ENCODE measurements around the gene FOS. TPM values are rescaled to one million over a fixed set of nuclear protein-coding genes. Genes with fewer than 3 reads are reported as not detected.

The FOS gene
- total RNA-seq, 1 donor from 2014 or later, result 2.7 TPM

- no peak for DNase-seq (ENCODE audit: low read depth)
- H3K4me3 ChIP-seq (ENCODE audit: low read depth, low read length), result no peak overlapping the region
- TF ChIP-seq, protein P1, sequence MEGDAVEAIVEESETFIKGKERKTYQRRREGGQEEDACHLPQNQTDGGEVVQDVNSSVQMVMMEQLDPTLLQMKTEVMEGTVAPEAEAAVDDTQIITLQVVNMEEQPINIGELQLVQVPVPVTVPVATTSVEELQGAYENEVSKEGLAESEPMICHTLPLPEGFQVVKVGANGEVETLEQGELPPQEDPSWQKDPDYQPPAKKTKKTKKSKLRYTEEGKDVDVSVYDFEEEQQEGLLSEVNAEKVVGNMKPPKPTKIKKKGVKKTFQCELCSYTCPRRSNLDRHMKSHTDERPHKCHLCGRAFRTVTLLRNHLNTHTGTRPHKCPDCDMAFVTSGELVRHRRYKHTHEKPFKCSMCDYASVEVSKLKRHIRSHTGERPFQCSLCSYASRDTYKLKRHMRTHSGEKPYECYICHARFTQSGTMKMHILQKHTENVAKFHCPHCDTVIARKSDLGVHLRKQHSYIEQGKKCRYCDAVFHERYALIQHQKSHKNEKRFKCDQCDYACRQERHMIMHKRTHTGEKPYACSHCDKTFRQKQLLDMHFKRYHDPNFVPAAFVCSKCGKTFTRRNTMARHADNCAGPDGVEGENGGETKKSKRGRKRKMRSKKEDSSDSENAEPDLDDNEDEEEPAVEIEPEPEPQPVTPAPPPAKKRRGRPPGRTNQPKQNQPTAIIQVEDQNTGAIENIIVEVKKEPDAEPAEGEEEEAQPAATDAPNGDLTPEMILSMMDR (conservative IDR thresholded peaks at IDR 0.05; ENCODE audit: low read depth, low read length), result no peak
Measured at GRCh38 chr14:75268633-75269550, 9.7 kb upstream of the FOS start.

DNA sequence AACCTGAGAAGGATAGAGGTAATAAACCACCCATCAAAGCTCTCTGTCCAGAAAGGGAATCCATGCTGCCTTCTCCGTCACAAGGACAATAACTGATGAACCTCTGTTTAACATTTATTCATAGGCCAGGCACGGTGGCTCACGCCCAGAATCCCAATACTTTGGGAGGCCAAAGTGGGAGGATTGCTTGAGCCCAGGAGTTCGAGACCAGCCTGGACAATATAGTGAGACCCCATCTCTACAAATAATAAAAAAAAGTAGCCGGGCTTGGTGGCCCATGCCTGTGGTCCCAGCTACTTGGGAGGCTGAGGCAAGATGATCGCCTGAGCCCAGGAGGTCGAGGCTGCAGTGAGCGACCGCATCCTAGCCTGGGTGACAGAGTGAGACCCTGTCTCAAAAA is 7.1 kb upstream of the FOS start:
- TF ChIP-seq, protein P1 (conservative IDR thresholded peaks at IDR 0.05; ENCODE audit: low read depth, low read length), result no peak
- no peak overlapping the region for H3K4me3 ChIP-seq (ENCODE audit: low read depth, low read length)
- no peak for DNase-seq (ENCODE audit: low read depth)

DNA sequence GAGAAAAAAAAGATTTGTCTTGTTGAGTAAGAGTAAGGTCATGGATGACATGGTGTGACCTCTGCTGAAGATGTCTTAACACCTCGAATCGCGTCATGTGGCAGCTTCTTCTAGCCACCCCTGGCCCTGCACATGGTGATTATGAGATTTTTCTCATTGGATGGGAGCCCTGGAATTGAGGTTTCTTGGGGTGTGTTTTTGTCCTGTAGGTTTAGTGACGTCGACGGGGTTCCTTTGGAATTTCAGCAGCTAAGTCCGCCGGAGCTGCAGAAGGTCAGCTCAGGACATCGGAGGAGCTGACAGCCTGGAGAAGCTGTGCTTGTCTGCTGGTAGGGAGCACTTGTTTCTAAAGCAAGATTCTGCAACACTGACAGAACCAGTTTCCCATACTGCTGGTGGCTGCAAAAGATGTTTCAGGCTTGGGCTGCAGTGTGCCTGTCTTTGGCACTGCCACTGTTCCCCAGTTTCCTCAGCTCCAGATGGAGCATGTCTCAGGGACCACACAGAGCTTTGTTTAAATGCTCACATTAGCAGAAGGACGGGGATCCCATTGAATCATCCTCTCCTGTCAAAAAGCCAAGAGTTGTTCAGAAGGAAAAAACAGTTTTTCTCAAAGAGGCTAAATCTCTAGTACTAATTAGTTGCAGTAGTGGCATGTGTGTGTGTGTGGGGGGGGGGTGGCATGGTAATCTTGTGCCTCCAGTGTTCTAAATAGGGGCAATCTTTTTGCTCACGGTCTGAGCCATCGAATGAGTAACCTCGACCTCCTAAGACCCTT is 5.2 kb upstream of the FOS start:
- H3K4me3 ChIP-seq (ENCODE audit: low read depth, low read length), result no peak overlapping the region
- TF ChIP-seq, protein P1 (conservative IDR thresholded peaks at IDR 0.05; ENCODE audit: low read depth, low read length), result no peak
- DNase-seq (ENCODE audit: low read depth), result no peak

DNA sequence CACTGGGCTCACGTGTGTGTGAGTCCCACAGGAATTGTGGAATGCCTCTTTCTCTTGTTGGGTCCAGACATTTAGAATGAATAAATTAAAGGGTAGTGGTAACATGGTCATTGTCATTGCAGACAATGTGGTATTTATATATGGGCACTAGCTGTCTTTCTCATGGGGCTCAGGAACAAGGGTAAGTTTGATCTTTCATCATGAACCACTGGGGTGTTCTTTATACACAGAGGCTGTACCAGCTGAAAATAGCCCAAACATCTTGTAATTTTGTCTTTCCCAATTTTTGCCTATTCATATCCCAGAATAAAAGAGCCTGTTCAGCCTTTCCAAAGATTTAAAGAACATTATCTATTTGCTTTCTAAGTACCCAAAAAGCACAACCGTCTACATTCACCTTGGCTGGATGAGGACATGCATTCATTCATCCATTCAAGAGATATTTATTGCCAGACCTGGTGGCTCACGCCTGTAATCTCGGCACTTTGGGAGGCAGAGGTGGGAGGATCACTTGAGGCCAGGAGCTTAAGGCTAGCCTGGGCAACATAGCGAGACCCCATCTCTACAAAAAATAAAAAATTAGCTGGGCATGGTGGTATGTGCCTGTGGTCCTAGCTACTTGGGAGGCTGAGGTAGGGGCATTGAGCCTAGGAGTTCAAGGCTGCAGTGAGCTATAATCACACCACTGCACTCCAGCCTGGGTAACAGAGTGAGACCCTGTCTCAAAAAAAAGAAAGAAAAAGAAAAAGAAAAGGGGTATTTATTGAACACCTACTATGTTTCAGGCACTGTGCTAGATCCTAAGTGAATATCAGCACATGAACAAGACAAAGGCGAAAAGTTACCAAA is 4.4 kb upstream of the FOS start:
- no peak for DNase-seq (ENCODE audit: low read depth)
- no peak overlapping the region for H3K4me3 ChIP-seq (ENCODE audit: low read depth, low read length)
- TF ChIP-seq, protein P1 (conservative IDR thresholded peaks at IDR 0.05; ENCODE audit: low read depth, low read length), result no peak

GRCh38 chr14:75274899-75275569 is 3.6 kb upstream of the FOS start:
- TF ChIP-seq, protein P1 (conservative IDR thresholded peaks at IDR 0.05; ENCODE audit: low read depth, low read length), result no peak
- DNase-seq (ENCODE audit: low read depth), result no peak
- H3K4me3 ChIP-seq (ENCODE audit: low read depth, low read length), result no peak overlapping the region

GRCh38 chr14:75275598-75275997 is 3.0 kb upstream of the FOS start:
- TF ChIP-seq, protein P1 (conservative IDR thresholded peaks at IDR 0.05; ENCODE audit: low read depth, low read length), result no peak
- no peak overlapping the region for H3K4me3 ChIP-seq (ENCODE audit: low read depth, low read length)
- DNase-seq (ENCODE audit: low read depth), result no peak
